ENCODE results near the gene ABHD1.
"Not testable (repeated sequence)": the region's sequence is repeated elsewhere in the genome, so short reads cannot be mapped to it uniquely, and the experiment has no call there.

ABHD1 gene

DNA sequence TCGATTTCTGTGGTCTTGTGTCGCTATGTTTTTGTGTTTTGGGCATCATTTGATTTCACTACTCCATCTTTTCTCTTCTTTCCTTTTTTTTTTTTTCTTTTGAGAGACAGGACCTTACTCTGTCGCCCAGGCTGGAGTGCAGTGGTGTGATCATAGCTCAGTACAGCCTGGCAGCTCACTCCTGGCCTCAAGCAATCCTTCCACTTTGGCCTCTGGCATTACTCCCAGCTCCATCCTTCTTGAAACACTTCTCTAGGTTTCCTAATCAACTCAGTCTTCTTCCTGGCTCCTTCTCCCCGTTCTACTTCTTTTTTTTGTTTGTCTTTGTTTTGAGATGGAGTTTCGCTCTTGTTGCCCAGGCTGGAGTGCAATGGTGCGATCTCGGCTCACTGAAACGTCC lies 51.7 kb downstream of the ABHD1 start:
- no peak for DNase-seq

- DNase-seq: not testable (repeated sequence)
These were observed 52.2 kb downstream of the ABHD1 start for GRCh38 chr2:27175781-27176180.

- no peak for DNase-seq
These were observed 54.1 kb downstream of the ABHD1 start for GRCh38 chr2:27177441-27178351.

- DNase-seq: no peak
These were observed 54.9 kb downstream of the ABHD1 start for GRCh38 chr2:27178469-27178868.

DNA sequence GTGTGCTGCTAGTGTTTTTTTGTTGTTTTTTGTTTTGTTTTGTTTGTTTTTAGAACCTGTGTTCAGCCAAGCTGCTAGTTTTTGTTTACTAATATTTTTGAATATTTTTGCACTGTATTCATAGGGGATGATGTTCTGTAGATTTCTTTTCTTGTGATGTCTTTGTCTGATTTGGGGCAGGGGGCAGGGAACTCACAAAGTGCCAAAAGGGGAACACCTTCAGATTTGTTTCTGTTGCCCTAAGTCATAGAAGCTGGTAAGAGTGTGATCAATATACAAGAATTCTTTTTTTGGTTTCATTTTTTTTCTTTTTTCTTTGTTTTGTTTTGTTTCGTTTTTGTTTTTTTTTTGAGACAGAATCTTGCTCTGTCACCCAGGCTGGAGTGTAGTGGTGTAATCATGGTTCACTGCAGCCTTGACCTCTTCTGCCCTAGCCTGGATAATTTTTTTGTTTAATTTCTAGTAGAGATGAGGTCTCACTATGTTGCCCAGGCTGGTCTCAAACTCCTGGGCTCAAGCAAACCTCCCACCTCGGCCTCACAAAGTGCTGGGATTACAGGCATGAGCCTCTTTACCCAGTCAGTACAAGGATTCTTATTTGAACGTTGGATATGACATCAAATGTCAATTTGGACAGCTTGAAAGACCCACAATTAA lies 55.9 kb downstream of the ABHD1 start:
- no peak for DNase-seq
